Neural progenitor cell (in vitro differentiated cells): ENCODE measurements around the gene NFE2L3. TPM values are rescaled to one million over a fixed set of nuclear protein-coding genes. Genes with fewer than 3 reads are reported as not detected.

Experiments
- DNase-seq: peaks from one replicate; pipeline ENCODE4 v3.0.0-alpha.2; 2016; ENCODE audit warnings: low spot score
- H2AFZ ChIP-seq: fragments of 200-600 bp; sonication (generic); replicated peaks from 2 replicates; pipeline ENCODE4 v1.6.1; 2016; ENCODE audit warnings: antibody characterized with exemption
- H3F3A ChIP-seq: fragments of 200-600 bp; sonication (generic); 2 replicates; pipeline ENCODE4 v1.6.1; 2016; ENCODE audit warnings: antibody characterized with exemption, low read depth
- H3K27ac ChIP-seq: fragments of 200-600 bp; sonication (generic); 2 replicates; pipeline ENCODE4 v1.5.1; 2016; ENCODE audit warnings: mild to moderate bottlenecking
- H3K27me3 ChIP-seq: fragments of 200-600 bp; sonication (generic); 2 replicates; pipeline ENCODE4 v1.6.1; 2016; ENCODE audit warnings: mild to moderate bottlenecking, moderate library complexity
- H3K36me3 ChIP-seq: fragments of 200-600 bp; sonication (generic); 2 replicates; pipeline ENCODE4 v1.5.1; 2016
- H3K4me1 ChIP-seq: fragments of 200-600 bp; sonication (generic); 2 replicates; pipeline ENCODE4 v1.6.1; 2016; ENCODE audit warnings: mixed run types
- H3K4me2 ChIP-seq: fragments of 200-600 bp; sonication (generic); 2 replicates; pipeline ENCODE4 v1.6.1; 2016
- H3K4me3 ChIP-seq: fragments of 200-600 bp; sonication (generic); 2 replicates; pipeline ENCODE4 v1.5.1; 2016
- H3K79me2 ChIP-seq: fragments of 200-600 bp; sonication (generic); 2 replicates; pipeline ENCODE4 v1.6.1; 2016; ENCODE audit warnings: low read depth
- H3K9ac ChIP-seq: fragments of 200-600 bp; sonication (generic); 2 replicates; pipeline ENCODE4 v1.6.1; 2016
- H3K9me3 ChIP-seq: fragments of 200-600 bp; sonication (generic); 2 replicates; pipeline ENCODE4 v1.5.1; 2016; ENCODE audit warnings: low read depth
- H4K20me1 ChIP-seq: fragments of 200-600 bp; sonication (generic); 2 replicates; pipeline ENCODE4 v1.6.1; 2016; ENCODE audit warnings: low read depth
- H3K27ac Mint-ChIP-seq: 3 replicates; pipeline ENCODE4 v1.8.0; 2021; ENCODE audit warnings: mixed read lengths
- H3K27me3 Mint-ChIP-seq: 2 replicates; pipeline ENCODE4 v1.8.0; 2022; ENCODE audit warnings: low read depth, mild to moderate bottlenecking, inconsistent platforms, moderate library complexity, mixed read lengths; ENCODE audit not compliant: insufficient read depth
- H3K36me3 Mint-ChIP-seq: 3 replicates; pipeline ENCODE4 v1.8.0; 2021; ENCODE audit warnings: mixed read lengths
- H3K4me1 Mint-ChIP-seq: 3 replicates; pipeline ENCODE4 v1.8.0; 2021; ENCODE audit warnings: mixed read lengths
- H3K4me3 Mint-ChIP-seq: 3 replicates; pipeline ENCODE4 v1.8.0; 2021; ENCODE audit warnings: mild to moderate bottlenecking, moderate library complexity, mixed read lengths
- H3K9me3 Mint-ChIP-seq: 3 replicates; pipeline ENCODE4 v1.8.0; 2020; ENCODE audit warnings: mixed read lengths
- CTCF ChIP-seq: fragments of 200-600 bp; sonication (generic); IDR thresholded peaks from 2 replicates; pipeline ENCODE4 v1.5.1; 2017; ENCODE audit warnings: antibody characterized with exemption, mild to moderate bottlenecking
- EZH2 ChIP-seq: fragments of 200-600 bp; sonication (generic); IDR thresholded peaks from 2 replicates; pipeline ENCODE4 v1.6.1; 2017; ENCODE audit warnings: antibody characterized with exemption, mild to moderate bottlenecking, moderate library complexity
- EZH2phosphoT487 ChIP-seq: fragments of 200-600 bp; sonication (generic); IDR thresholded peaks from 2 replicates; pipeline ENCODE4 v1.6.1; 2017; ENCODE audit warnings: antibody characterized with exemption
- total RNA-seq: library from RNA; depleted of rRNA; stranded (reverse); fragments of >200 nt; gene quantifications from 2 replicates; pipeline ENCODE4 v1.2.3, GENCODE V29; 2015; ENCODE audit warnings: low replicate concordance

NFE2L3 gene
- total RNA-seq, 1 donor from 2014 or later: 6.2 TPM

- H3K79me2 ChIP-seq: no peaks in the 10 kb centered on the region
- H3K4me3 Mint-ChIP-seq: peak overlapping the region; percentile 44
- no peaks in the 10 kb centered on the region for H3K36me3 ChIP-seq
- H3K9me3 ChIP-seq: no peaks in the 10 kb centered on the region
- peaks cover 7% of the 10 kb centered on the region for H3K9me3 Mint-ChIP-seq
- peaks cover 3% of the 10 kb centered on the region for H3K4me1 Mint-ChIP-seq
- no peaks in the 10 kb centered on the region for H3F3A ChIP-seq
- no peak overlapping the region for H3K27ac Mint-ChIP-seq
- TF ChIP-seq CTCF (no peak), EZH2 (no peak), EZH2phosphoT487 (no peak)
- H4K20me1 ChIP-seq: no peaks in the 10 kb centered on the region
- H3K4me2 ChIP-seq: no peak overlapping the region
- peaks cover 3% of the 10 kb centered on the region for H3K36me3 Mint-ChIP-seq
- no peak for DNase-seq
- H3K4me3 ChIP-seq: no peak overlapping the region
- H3K27me3 ChIP-seq: no peaks in the 10 kb centered on the region
- H3K27ac ChIP-seq: no peak overlapping the region
- no peak overlapping the region for H3K9ac ChIP-seq
- no peaks in the 10 kb centered on the region for H3K4me1 ChIP-seq
- no peaks in the 10 kb centered on the region for H3K27me3 Mint-ChIP-seq
- no peak overlapping the region for H2AFZ ChIP-seq
Observed at GRCh38 chr7:26127411-26127810, 24.6 kb upstream of the NFE2L3 start.

- TF ChIP-seq CTCF (no peak), EZH2 (no peak), EZH2phosphoT487 (no peak)
- peaks cover 3% of the 10 kb centered on the region for H3K4me1 Mint-ChIP-seq
Observed at GRCh38 chr7:26131056-26131589, 20.9 kb upstream of the NFE2L3 start.

GRCh38 chr7:26135076-26135475 lies 16.9 kb upstream of the NFE2L3 start:
- Histone ChIP-seq H4K20me1 (no peaks in the 10 kb centered on the region), H3K27me3 (no peaks in the 10 kb centered on the region), H3F3A (no peaks in the 10 kb centered on the region), H3K4me3 (no peak overlapping the region), H2AFZ (no peak overlapping the region), H3K4me2 (no peak overlapping the region), H3K9ac (no peak overlapping the region), H3K9me3 (peaks cover 4% of the 10 kb centered on the region), H3K79me2 (no peaks in the 10 kb centered on the region), H3K4me1 (no peaks in the 10 kb centered on the region), H3K27ac (no peak overlapping the region), H3K36me3 (no peaks in the 10 kb centered on the region)
- Mint-ChIP-seq H3K27ac (no peak overlapping the region), H3K9me3 (peaks cover 11% of the 10 kb centered on the region), H3K27me3 (peaks cover 2% of the 10 kb centered on the region), H3K4me1 (no peaks in the 10 kb centered on the region), H3K36me3 (no peaks in the 10 kb centered on the region), H3K4me3 (no peak overlapping the region)
- TF ChIP-seq CTCF (no peak), EZH2phosphoT487 (no peak), EZH2 (no peak)
- DNase-seq: no peak

More at GRCh38 chr7:26131056-26131589, 20.9 kb upstream of the NFE2L3 start:
- H3K27me3 ChIP-seq: no peaks in the 10 kb centered on the region
- H3K4me3 ChIP-seq: no peak overlapping the region
- peaks cover 2% of the 10 kb centered on the region for H3K27me3 Mint-ChIP-seq
- no peaks in the 10 kb centered on the region for H4K20me1 ChIP-seq
- no peaks in the 10 kb centered on the region for H3K79me2 ChIP-seq
- H2AFZ ChIP-seq: no peak overlapping the region
- H3F3A ChIP-seq: no peaks in the 10 kb centered on the region
- H3K36me3 Mint-ChIP-seq: no peaks in the 10 kb centered on the region
- DNase-seq: no peak
- no peak overlapping the region for H3K4me2 ChIP-seq
- H3K36me3 ChIP-seq: no peaks in the 10 kb centered on the region
- H3K9ac ChIP-seq: no peak overlapping the region
- H3K4me1 ChIP-seq: no peaks in the 10 kb centered on the region
- H3K27ac Mint-ChIP-seq: no peak overlapping the region
- H3K9me3 Mint-ChIP-seq: peaks cover 11% of the 10 kb centered on the region
- no peak overlapping the region for H3K4me3 Mint-ChIP-seq
- peaks cover 4% of the 10 kb centered on the region for H3K9me3 ChIP-seq
- no peak overlapping the region for H3K27ac ChIP-seq
